GM12878 (cell line): Measurements from ENCODE around the gene STATH. TPM values are rescaled to one million over a fixed set of nuclear protein-coding genes. Genes with fewer than 3 reads are reported as not detected.

Experiments used
- GATAD2B ChIP-seq: fragments of 450-650 bp; conservative IDR thresholded peaks from 2 replicates; pipeline ENCODE4 v1.6.1; 2017; ENCODE audit warnings: low read depth, mild to moderate bottlenecking, moderate library complexity
- NFYA ChIP-seq: IDR thresholded peaks from 2 replicates; pipeline ENCODE4 v1.6.1; 2011; ENCODE audit warnings: low read depth, mild to moderate bottlenecking, low read length, improper control_type of control experiment, borderline replicate concordance
- POLR2AphosphoS2 ChIP-seq: IDR thresholded peaks from 2 replicates; pipeline ENCODE4 v1.6.1; 2011; ENCODE audit warnings: low read depth, mild to moderate bottlenecking, low read length, improper control_type of control experiment, moderate library complexity
- SPI1 ChIP-seq: IDR thresholded peaks from 2 replicates; pipeline ENCODE4 v1.6.1; 2011; ENCODE audit warnings: low read depth, mild to moderate bottlenecking, low read length, moderate library complexity, borderline replicate concordance; ENCODE audit not compliant: insufficient read depth
- WRNIP1 ChIP-seq: IDR thresholded peaks from 2 replicates; pipeline ENCODE4 v1.6.1; 2011; ENCODE audit warnings: low read depth, low read length, improper control_type of control experiment, borderline replicate concordance
- ZNF24 ChIP-seq: fragments of 450-650 bp; IDR thresholded peaks from 2 replicates; pipeline ENCODE4 v1.6.1; 2017; ENCODE audit warnings: antibody characterized with exemption, mild to moderate bottlenecking
- ZSCAN29 ChIP-seq: fragments of 450-650 bp; IDR thresholded peaks from 2 replicates; pipeline ENCODE4 v1.6.1; 2017; ENCODE audit warnings: mild to moderate bottlenecking, moderate library complexity
- polyA plus RNA-seq, 11 experiments: library from polyadenylated mRNA; depleted of rRNA in 4 of 11; unstranded in 6 of 11; stranded (reverse) in 5 of 11; fragments of >200 nt; fragmentation: Nextera tagmentation in 4 of 11; fragmentation: Illumina TruSeq in 1 of 11; extraction: Ambion mirVana in 4 of 11; extraction: Trizol in 1 of 11; gene quantifications; 1 replicate in 1 of 11; 2 replicates in 10 of 11; pipeline versions ENCODE4 v1.2.1 to v1.2.3, GENCODE V29; 2011 to 2016; ENCODE audit warnings: inconsistent platforms in 2 of 11, missing spikeins in 2 of 11, low read depth in 1 of 11
- total RNA-seq, 4 experiments: library from RNA; depleted of rRNA in 3 of 4; stranded (reverse); fragments of >200 nt in 3 of 4; fragmentation: Illumina TruSeq in 1 of 4; extraction: Trizol in 1 of 4; gene quantifications; 2 replicates each; pipeline versions ENCODE4 v1.2.1 to v1.2.3, GENCODE V29; 2013 to 2021
- TF ChIP-seq, protein P1 (sequence below): fragments of 450-650 bp; IDR thresholded peaks from 2 replicates; pipeline ENCODE4 v1.6.1; 2017; ENCODE audit warnings: borderline replicate concordance
- TF ChIP-seq, protein P2 (sequence below): fragments of 450-650 bp; IDR thresholded peaks from 2 replicates; pipeline ENCODE4 v1.6.1; 2018; ENCODE audit warnings: borderline replicate concordance, mild to moderate bottlenecking; ENCODE audit not compliant: partially characterized antibody
- TF ChIP-seq, protein P3 (sequence below): fragments of 450-650 bp; conservative IDR thresholded peaks from 2 replicates; pipeline ENCODE4 v1.6.1; 2017; ENCODE audit warnings: mild to moderate bottlenecking, moderate library complexity
- TF ChIP-seq, protein P4 (sequence below): fragments of 450-650 bp; IDR thresholded peaks from 2 replicates; pipeline ENCODE4 v1.6.1; 2016; ENCODE audit warnings: mild to moderate bottlenecking

The STATH gene
- total and polyA plus RNA-seq, 10 of the 15 experiments (the other 5 are each of a cell fraction or from before 2014, with no cell fraction given), result 0.21 TPM; not detected in 9

DNA sequence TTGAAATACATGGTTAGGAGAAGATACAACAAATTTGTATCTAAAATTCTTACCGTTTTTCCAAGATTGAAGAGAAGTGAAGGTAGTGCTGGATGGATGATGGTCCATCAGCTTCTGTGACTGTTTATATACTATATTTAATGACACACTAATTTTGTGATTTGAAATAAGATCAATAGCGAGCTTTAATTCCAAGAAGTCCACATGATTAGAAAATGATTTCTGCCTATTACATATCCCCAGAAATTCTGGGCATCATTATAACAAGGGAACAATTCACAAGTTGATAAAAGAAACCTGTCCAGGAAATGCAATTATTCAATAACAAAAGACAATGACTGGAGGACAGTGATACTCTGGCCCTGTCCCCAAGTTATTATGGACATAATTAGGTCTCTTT lies 30.1 kb upstream of the STATH start, which contains the start of gene CSN2 (continued):
- TF ChIP-seq SPI1 (no peak), ZNF24 (no peak), NFYA (no peak), ZSCAN29 (no peak), POLR2AphosphoS2 (no peak), GATAD2B (no peak), WRNIP1 (no peak)
- TF ChIP-seq, protein P1, sequence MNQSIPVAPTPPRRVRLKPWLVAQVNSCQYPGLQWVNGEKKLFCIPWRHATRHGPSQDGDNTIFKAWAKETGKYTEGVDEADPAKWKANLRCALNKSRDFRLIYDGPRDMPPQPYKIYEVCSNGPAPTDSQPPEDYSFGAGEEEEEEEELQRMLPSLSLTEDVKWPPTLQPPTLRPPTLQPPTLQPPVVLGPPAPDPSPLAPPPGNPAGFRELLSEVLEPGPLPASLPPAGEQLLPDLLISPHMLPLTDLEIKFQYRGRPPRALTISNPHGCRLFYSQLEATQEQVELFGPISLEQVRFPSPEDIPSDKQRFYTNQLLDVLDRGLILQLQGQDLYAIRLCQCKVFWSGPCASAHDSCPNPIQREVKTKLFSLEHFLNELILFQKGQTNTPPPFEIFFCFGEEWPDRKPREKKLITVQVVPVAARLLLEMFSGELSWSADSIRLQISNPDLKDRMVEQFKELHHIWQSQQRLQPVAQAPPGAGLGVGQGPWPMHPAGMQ, result no peak
- TF ChIP-seq, protein P2, sequence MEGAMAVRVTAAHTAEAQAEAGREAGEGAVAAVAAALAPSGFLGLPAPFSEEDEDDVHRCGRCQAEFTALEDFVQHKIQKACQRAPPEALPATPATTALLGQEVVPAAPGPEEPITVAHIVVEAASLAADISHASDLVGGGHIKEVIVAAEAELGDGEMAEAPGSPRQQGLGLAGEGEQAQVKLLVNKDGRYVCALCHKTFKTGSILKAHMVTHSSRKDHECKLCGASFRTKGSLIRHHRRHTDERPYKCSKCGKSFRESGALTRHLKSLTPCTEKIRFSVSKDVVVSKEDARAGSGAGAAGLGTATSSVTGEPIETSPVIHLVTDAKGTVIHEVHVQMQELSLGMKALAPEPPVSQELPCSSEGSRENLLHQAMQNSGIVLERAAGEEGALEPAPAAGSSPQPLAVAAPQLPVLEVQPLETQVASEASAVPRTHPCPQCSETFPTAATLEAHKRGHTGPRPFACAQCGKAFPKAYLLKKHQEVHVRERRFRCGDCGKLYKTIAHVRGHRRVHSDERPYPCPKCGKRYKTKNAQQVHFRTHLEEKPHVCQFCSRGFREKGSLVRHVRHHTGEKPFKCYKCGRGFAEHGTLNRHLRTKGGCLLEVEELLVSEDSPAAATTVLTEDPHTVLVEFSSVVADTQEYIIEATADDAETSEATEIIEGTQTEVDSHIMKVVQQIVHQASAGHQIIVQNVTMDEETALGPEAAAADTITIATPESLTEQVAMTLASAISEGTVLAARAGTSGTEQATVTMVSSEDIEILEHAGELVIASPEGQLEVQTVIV, result no peak
- TF ChIP-seq, protein P3, sequence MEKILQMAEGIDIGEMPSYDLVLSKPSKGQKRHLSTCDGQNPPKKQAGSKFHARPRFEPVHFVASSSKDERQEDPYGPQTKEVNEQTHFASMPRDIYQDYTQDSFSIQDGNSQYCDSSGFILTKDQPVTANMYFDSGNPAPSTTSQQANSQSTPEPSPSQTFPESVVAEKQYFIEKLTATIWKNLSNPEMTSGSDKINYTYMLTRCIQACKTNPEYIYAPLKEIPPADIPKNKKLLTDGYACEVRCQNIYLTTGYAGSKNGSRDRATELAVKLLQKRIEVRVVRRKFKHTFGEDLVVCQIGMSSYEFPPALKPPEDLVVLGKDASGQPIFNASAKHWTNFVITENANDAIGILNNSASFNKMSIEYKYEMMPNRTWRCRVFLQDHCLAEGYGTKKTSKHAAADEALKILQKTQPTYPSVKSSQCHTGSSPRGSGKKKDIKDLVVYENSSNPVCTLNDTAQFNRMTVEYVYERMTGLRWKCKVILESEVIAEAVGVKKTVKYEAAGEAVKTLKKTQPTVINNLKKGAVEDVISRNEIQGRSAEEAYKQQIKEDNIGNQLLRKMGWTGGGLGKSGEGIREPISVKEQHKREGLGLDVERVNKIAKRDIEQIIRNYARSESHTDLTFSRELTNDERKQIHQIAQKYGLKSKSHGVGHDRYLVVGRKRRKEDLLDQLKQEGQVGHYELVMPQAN, result no peak
- TF ChIP-seq, protein P4, sequence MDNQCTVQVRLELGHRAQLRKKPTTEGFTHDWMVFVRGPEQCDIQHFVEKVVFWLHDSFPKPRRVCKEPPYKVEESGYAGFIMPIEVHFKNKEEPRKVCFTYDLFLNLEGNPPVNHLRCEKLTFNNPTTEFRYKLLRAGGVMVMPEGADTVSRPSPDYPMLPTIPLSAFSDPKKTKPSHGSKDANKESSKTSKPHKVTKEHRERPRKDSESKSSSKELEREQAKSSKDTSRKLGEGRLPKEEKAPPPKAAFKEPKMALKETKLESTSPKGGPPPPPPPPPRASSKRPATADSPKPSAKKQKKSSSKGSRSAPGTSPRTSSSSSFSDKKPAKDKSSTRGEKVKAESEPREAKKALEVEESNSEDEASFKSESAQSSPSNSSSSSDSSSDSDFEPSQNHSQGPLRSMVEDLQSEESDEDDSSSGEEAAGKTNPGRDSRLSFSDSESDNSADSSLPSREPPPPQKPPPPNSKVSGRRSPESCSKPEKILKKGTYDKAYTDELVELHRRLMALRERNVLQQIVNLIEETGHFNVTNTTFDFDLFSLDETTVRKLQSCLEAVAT, result no peak
- TF ChIP-seq, all 136 proteins: peak for 0
